PC-3 (cell line): ENCODE data around the gene MAST4. TPM values are rescaled to one million over a fixed set of nuclear protein-coding genes. Genes with fewer than 3 reads are reported as not detected.

Source experiments
- ATAC-seq: fragments of 200-7000 bp; cut with Tn5 transposase; 2 replicates; pipeline ENCODE4 v1.9.1; 2020; ENCODE audit warnings: mild to moderate bottlenecking, moderate library complexity
- BruUV-seq: library from RNA; stranded (reverse); fragments of 400-500 nt; replicated peaks from 2 replicates; lab custom pipeline; 2021; lab: Mats Ljungman, UMichigan
- CTCF ChIA-PET: fragments of 300-600 bp; sonication (Branson Sonifier 250); formaldehyde crosslinking; loops from one replicate; lab custom pipeline; 2022; ENCODE audit warnings: antibody characterized with exemption; lab: Charles Lee
- POLR2A ChIA-PET: fragments of 300-600 bp; sonication (Branson Sonifier 250); formaldehyde crosslinking; loops from one replicate; lab custom pipeline; 2022; ENCODE audit warnings: antibody characterized with exemption; ENCODE audit not compliant: unreplicated experiment; lab: Charles Lee
- DNase-seq: peaks from one replicate; pipeline ENCODE4 v3.0.0-alpha.2; 2015
- H2AFZ ChIP-seq: fragments of 300-600 bp; sonication (generic); 2 replicates; pipeline ENCODE4 v1.6.0; 2016; ENCODE audit warnings: antibody characterized with exemption, low read length
- H3F3A ChIP-seq: fragments of 300-600 bp; sonication (generic); one replicate; pipeline ENCODE4 v1.6.0; 2017; ENCODE audit warnings: antibody characterized with exemption, low read length, control low read depth, mild to moderate bottlenecking; ENCODE audit not compliant: unreplicated experiment
- H3K27ac ChIP-seq: fragments of 300-600 bp; sonication (generic); 2 replicates; pipeline ENCODE4 v1.5.1; 2016; ENCODE audit warnings: mild to moderate bottlenecking, low read length
- H3K27me3 ChIP-seq: fragments of 300-600 bp; sonication (generic); 2 replicates; pipeline ENCODE4 v1.6.1; 2016; ENCODE audit warnings: low read length, mixed read lengths
- H3K36me3 ChIP-seq: fragments of 300-600 bp; sonication (generic); 2 replicates; pipeline ENCODE4 v1.6.1; 2016; ENCODE audit warnings: low read depth, mixed run types, low read length, mixed read lengths
- H3K4me1 ChIP-seq: fragments of 300-600 bp; sonication (generic); 2 replicates; pipeline ENCODE4 v1.5.1; 2016; ENCODE audit warnings: low read length; ENCODE audit not compliant: insufficient read depth
- H3K4me2 ChIP-seq: fragments of 300-600 bp; sonication (generic); 2 replicates; pipeline ENCODE4 v1.6.0; 2016; ENCODE audit warnings: low read length
- H3K4me3 ChIP-seq: fragments of 300-600 bp; sonication (generic); 2 replicates; pipeline ENCODE4 v1.5.1; 2016; ENCODE audit warnings: mild to moderate bottlenecking, low read length, mixed read lengths
- H3K79me2 ChIP-seq: fragments of 300-600 bp; sonication (generic); 2 replicates; pipeline ENCODE4 v1.6.1; 2017; ENCODE audit warnings: low read length, mixed read lengths
- H3K9ac ChIP-seq: fragments of 300-600 bp; sonication (generic); 2 replicates; pipeline ENCODE4 v1.6.0; 2016; ENCODE audit warnings: mild to moderate bottlenecking, low read length
- H3K9me2 ChIP-seq: fragments of 300-600 bp; sonication (generic); replicated peaks from 2 replicates; pipeline ENCODE4 v1.6.1; 2016; ENCODE audit warnings: mixed run types, low read length, mixed read lengths
- H3K9me3 ChIP-seq: fragments of 300-600 bp; sonication (generic); 2 replicates; pipeline ENCODE4 v1.6.1; 2016; ENCODE audit warnings: low read length, mixed read lengths
- H4K20me1 ChIP-seq: fragments of 300-600 bp; sonication (generic); 2 replicates; pipeline ENCODE4 v1.6.1; 2016; ENCODE audit warnings: low read length, mixed read lengths
- EZH2 ChIP-seq: fragments of 300-600 bp; sonication (generic); IDR thresholded peaks from one replicate; pipeline ENCODE4 v1.6.1; 2017; ENCODE audit warnings: antibody characterized with exemption, mild to moderate bottlenecking, low read length; ENCODE audit not compliant: unreplicated experiment
- EZH2phosphoT487 ChIP-seq: fragments of 300-600 bp; sonication (generic); IDR thresholded peaks from 2 replicates; pipeline ENCODE4 v1.6.1; 2018; ENCODE audit warnings: mild to moderate bottlenecking, antibody characterized with exemption, low read length, borderline replicate concordance
- intact Hi-C: fragments of 100-400 bp; cut with micrococcal nuclease; formaldehyde crosslinking; loops from 2 replicates; pipeline ENCODE4 v1.9.0; 2023
- total RNA-seq: library from RNA; depleted of rRNA; stranded (reverse); fragments of >200 nt; gene quantifications from 2 replicates; pipeline ENCODE4 v1.2.3, GENCODE V29; 2014
- TF ChIP-seq, protein P1 (sequence below): fragments of 300-600 bp; sonication (generic); conservative IDR thresholded peaks from 2 replicates; pipeline ENCODE4 v1.5.1; 2017; ENCODE audit warnings: antibody characterized with exemption, low read depth, mild to moderate bottlenecking, low read length

The MAST4 gene
- total RNA-seq, 1 experiment from 2014 or later: 7.9 TPM

DNA sequence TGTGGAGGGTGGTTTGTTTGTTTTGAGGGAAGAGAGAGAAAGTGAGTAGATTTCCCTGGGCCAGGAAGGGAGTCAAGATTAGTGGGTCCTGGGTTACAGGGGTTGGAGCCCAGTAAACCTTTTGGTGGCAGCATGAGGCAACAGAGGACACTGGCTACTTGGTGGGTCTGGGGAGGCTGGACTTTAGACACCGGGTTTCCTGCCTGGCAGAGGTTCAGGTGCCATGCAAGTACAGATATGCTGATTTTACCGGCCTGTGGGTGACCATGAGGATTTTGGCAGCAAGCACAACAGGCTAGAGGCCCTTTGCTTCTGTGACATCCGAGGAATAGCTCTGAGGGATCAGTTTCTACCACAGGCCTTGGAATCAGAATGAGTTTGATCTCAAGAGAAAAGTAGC is 18.9 kb downstream of the MAST4 start:
- no peaks in the 10 kb centered on the region for H3K27me3 ChIP-seq
- H4K20me1 ChIP-seq: no peaks in the 10 kb centered on the region
- no peak overlapping the region for H2AFZ ChIP-seq
- ChIA-PET POLR2A (no interaction called here), CTCF (no interaction called here)
- H3K27ac ChIP-seq: no peak overlapping the region
- H3K9me3 ChIP-seq: no peaks in the 10 kb centered on the region
- intact Hi-C loops: no loop called here
- no peaks in the 10 kb centered on the region for H3K9me2 ChIP-seq
- BruUV-seq: no TSS peak
- no peak overlapping the region for H3K4me2 ChIP-seq
- no peak for ATAC-seq
- no peaks in the 10 kb centered on the region for H3K79me2 ChIP-seq
- DNase-seq: no peak
- no peaks in the 10 kb centered on the region for H3K4me1 ChIP-seq
- TF ChIP-seq, protein P1, sequence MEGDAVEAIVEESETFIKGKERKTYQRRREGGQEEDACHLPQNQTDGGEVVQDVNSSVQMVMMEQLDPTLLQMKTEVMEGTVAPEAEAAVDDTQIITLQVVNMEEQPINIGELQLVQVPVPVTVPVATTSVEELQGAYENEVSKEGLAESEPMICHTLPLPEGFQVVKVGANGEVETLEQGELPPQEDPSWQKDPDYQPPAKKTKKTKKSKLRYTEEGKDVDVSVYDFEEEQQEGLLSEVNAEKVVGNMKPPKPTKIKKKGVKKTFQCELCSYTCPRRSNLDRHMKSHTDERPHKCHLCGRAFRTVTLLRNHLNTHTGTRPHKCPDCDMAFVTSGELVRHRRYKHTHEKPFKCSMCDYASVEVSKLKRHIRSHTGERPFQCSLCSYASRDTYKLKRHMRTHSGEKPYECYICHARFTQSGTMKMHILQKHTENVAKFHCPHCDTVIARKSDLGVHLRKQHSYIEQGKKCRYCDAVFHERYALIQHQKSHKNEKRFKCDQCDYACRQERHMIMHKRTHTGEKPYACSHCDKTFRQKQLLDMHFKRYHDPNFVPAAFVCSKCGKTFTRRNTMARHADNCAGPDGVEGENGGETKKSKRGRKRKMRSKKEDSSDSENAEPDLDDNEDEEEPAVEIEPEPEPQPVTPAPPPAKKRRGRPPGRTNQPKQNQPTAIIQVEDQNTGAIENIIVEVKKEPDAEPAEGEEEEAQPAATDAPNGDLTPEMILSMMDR: no peak
- no peak overlapping the region for H3K4me3 ChIP-seq
- H3K36me3 ChIP-seq: no peaks in the 10 kb centered on the region
- H3K9ac ChIP-seq: no peak overlapping the region
- no peaks in the 10 kb centered on the region for H3F3A ChIP-seq

DNA sequence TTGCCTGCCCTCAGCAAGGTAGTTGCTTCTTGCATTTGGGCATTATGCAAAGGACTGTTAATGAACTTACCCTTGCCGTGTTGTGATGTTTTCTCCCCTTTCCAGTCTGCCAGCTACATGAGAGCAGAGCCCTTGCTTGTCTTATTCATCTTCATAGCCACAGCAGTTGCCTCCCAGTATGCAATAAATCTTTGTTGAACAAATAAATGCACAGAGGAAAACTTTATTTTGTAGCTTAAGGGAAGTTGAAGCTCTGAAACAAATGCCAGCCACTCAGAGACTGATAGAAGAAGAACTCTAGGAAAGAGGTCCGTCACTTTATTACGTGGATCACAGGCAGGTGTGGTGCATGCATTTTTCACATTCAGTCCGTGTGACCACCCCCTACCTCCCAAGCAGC is 19.7 kb downstream of the MAST4 start:
- intact Hi-C loops: no loop called here
- H3K27ac ChIP-seq: no peak overlapping the region
- CTCF ChIA-PET: no interaction called here

DNA sequence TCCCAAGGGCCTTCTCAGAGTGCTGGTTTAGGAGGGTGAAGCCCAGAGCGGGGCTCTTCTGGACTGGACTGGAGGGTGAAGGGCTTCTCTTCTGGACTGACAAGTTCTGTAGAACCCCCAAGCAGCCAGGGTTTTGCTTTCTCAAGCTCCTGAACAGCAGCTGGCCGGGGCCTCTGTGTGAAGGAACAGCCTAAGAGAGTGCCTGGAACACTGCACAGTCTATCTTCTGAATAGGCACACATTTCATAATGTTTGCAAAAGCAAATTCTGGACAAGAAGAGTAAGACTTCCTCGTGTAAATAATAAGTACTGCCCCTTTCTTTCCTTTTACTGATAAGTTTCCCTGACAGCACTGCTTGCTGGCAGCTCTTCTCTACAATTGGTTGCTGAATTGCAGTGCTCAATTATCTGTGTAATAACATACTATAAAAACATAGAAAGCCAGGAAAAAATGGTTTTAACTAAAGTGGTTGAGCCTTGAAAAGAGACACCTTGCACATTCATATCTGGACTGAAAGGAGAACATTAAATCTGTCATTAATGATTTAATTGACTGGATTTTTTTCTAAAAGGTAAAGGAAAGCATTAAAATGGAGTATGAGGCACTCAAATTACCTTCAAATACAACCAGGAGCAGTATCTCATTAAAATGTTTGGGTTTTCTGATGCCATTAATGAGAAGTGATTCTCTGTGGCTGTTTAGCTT is 20.5 kb downstream of the MAST4 start:
- Histone ChIP-seq H3K9me3 (no peaks in the 10 kb centered on the region), H3K4me3 (no peak overlapping the region), H3K4me2 (no peak overlapping the region), H3K79me2 (no peaks in the 10 kb centered on the region), H3K9ac (no peak overlapping the region), H4K20me1 (no peaks in the 10 kb centered on the region), H3K4me1 (no peaks in the 10 kb centered on the region), H3F3A (no peaks in the 10 kb centered on the region), H3K27ac (no peak overlapping the region), H3K9me2 (no peaks in the 10 kb centered on the region), H3K36me3 (no peaks in the 10 kb centered on the region), H2AFZ (no peak overlapping the region), H3K27me3 (no peaks in the 10 kb centered on the region)
- ChIA-PET POLR2A (no interaction called here), CTCF (no interaction called here)
- intact Hi-C loops: no loop called here
- no peak for ATAC-seq
- no TSS peak for BruUV-seq
- DNase-seq: no peak
- TF ChIP-seq EZH2 (no peak), EZH2phosphoT487 (no peak)
- TF ChIP-seq, protein P1: no peak

More for the DNA sequence above, 19.7 kb downstream of the MAST4 start:
- Histone ChIP-seq H3K36me3 (no peaks in the 10 kb centered on the region), H3K4me3 (no peak overlapping the region), H3K27me3 (no peaks in the 10 kb centered on the region), H3K79me2 (no peaks in the 10 kb centered on the region), H3K4me2 (no peak overlapping the region), H3K9ac (no peak overlapping the region), H4K20me1 (no peaks in the 10 kb centered on the region), H2AFZ (no peak overlapping the region), H3K4me1 (no peaks in the 10 kb centered on the region), H3K9me2 (no peaks in the 10 kb centered on the region), H3K9me3 (no peaks in the 10 kb centered on the region), H3F3A (no peaks in the 10 kb centered on the region)
- ATAC-seq (no peak), DNase-seq (no peak)
- POLR2A ChIA-PET: no interaction called here
- TF ChIP-seq EZH2phosphoT487: no peak
- no peak for TF ChIP-seq EZH2
- TF ChIP-seq, protein P1: no peak
- no TSS peak for BruUV-seq
